NCI-H69 (cell line): ENCODE data around the gene MRPL19.
A peak's percentile ranks its signal among the peaks of the same experiment; 100 is the strongest.

ENCODE experiments used
- DNase-seq: peaks from one replicate; lab custom pipeline; 2025; lab: John Stamatoyannopoulos, UW

MRPL19 gene

DNA sequence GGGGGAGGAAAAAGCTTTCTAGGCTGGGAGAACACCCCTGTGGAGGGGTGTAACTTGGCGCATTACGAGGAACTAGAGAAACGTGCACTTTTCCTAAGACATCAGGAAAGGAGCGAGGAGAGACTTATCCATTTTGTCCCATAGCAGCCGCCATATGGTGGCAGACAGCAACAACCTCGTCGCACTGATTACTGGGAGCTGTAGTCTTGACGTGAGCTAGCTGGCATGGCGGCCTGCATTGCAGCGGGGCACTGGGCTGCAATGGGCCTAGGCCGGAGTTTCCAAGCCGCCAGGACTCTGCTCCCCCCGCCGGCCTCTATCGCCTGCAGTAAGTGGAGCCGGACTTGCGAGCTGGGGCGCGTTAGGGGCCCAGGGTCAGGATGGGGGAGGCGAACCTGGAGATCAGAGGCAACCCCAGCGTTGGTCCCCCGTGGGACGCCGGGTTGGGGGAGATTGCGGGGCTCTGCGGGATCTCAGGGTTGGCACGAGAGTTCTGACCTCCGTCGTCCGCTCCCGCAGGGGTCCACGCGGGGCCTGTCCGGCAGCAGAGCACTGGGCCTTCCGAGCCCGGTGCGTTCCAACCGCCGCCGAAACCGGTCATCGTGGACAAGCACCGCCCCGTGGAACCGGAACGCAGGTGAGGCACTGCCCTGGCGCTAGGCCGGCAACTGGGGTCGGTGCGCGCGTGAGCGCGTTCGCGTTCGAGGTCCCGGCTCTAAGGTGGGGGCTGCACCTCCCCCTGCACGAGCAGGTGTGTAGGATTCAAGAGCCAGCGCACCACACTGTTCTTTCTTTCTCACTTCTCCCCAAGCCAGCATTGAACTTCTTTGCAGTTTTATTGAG, at the start of gene MRPL19:
MRPL19 (plus strand) TSS at position 201 of the 843 bp plus-strand sequence; CDS start at position 226, 25 bp downstream.
- peak; percentile 88 for DNase-seq

DNA sequence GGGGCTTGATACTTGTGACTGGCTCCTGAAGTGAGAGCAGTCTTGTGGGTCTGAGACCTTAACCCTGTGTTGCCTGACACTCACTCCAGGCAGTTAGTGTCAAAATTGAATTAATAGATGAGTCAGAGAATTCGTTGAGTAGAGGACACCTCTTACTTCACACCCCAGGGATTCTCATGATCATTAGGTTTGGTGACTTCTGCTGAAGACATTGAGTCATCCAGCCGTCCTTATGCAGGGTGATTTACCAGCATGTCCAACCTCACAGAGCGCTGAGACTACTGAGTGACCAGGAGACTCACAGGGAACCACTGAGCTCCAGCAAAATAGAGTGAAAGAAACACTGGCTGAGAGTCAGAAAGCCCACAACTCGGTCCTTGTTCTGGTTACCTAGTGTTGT, 49.8 kb upstream of the MRPL19 start:
- DNase-seq: no peak

DNA sequence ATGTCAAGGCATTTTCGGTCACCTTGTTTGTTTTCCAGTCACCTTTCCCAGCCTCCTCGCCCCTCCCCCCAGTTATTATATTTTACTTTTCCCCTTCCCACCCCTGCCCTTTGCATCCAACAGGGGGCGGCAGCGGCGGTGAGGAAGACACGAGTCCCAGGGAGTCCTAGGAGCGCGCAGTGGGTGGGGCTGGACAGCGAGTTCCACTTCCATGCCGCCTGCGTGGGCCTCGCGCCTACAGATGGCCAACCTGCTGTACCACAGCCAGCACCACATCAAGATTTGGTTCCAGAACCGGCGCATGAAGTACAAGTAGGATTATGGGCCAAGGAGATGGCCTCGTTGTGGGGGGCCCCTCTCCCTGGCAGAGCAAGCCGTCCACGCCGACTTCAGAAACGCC, 48.6 kb upstream of the MRPL19 start:
- no peak for DNase-seq

DNA sequence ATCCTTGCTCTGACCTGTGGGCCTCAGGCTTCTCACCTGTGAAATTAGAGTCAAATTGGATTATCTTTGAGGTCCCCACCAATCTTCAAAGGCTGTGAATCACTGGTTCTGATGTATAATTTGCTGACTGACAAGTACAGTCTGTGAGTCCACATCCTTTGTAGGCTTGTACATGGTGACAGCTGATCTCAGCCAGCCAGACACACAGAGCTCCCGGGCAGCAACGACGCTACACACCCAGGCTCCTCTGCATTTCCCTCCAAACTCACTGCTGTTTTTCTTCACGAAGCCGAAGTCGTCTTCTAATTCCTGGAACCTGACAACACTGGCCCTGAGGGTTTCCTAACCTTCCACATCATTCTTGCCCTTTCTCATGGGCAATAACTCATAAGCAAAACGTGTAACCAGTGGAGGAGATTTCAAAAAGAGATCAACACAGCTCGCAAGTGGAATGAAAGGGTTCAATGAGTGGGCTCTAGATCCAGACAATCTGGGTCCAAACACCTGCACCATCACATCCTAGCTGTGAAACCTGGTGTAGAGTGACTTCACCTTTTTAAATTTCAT, 47.9 kb upstream of the MRPL19 start:
- DNase-seq: no peak

- no peak for DNase-seq
Measured at GRCh38 chr2:75600461-75601011, 46.0 kb upstream of the MRPL19 start.

DNA sequence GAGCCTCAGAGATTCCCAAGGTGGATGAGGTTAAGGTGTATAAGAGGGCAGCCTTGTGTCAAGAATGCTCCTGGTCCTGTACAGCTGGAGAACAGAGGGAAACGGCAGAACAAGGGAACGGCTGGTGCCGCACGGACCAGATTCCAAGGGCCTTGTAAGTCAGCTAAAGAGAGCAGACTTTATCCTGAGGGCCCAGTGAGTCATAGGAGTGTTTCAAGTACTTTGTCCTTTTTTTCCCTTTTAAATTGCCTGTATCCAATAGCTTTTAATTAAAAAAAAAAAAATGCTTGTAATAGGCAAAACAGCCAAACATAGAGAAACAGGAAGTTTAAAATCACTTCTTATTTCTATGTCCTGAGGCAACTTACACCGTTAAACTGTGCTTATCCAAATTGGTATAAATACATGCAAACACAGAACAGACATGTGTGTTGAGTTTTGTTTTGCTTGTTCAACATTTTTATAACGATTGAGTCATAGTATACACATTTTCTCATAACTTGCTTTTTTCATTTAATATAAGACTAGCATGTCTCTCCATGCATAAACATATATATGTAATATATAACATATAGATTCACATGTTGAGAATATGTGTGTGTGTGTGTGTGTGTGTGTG, 43.8 kb upstream of the MRPL19 start:
- DNase-seq: no peak

GRCh38 chr2:75603477-75603876, 43.1 kb upstream of the MRPL19 start:
- DNase-seq: no peak

DNA sequence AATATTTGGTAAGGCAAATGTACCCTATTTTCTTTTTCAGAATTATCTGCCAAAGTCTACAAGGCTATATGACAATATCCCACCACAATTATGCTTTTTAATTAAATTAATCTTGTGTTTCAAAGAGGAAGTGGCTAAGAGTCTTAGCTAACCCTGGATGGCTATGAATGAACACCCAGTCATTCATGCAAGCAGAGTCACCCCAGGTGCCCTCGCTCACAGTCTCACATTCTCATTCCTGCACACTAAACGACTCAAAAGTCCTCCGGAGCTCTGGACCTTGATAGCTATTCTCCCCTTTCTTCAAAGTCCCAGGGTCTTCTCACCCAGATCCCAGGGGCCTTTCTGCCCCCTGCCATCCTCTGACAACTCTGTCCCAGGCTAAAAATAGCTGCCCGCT, 42.1 kb upstream of the MRPL19 start:
- no peak for DNase-seq

GRCh38 chr2:75605770-75606529, 40.6 kb upstream of the MRPL19 start:
- DNase-seq: peak; percentile 7

DNA sequence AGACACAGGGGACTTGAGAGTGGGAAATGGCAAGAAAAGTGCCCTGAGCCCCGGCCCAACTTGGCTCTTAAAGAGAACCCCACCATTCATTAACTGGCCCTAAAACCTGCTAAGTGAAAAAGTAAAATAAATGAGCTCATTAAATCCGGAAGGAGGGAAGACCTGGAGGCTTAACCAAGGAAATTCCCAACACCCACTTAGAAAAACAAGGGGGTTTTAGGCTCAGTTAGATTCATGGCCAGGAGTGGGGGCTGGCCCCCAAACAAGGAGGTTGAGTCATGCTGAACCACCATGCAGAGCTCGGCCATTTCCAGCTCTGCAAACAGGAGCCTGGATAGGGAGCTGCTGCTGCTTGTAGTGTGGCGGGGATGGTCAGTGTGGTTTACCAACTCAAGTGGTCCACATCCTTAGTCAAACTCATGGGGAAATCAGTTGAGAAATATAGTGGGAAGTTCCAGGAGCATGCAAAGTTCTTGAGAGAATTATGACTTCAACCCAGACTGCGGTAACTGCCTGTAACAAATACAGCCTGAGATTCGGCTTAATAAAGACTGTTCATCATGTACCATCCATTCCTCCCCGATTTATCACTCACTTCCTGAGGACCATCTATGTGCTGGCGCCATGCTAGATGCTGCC, 39.7 kb upstream of the MRPL19 start:
- no peak for DNase-seq

DNA sequence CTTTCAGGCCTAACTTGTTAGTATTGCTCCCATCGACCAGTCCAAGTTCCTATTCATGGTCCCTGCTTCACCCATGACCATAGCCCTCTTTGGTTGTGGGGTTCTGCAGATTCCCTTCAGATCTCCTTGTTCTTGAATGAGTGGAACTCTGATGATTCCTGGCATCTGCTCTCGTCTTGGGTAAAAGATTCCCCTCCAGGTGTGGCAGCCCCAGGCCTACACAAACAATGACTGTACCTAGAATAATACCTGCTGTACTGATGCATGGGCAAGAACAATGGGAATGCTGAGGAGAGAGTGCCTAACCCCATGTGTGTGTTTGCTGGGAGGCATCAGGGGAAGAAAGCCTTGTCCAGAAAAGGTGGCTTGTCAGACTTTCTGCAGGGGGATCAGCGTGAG, 39.2 kb upstream of the MRPL19 start:
- peak; percentile 48 for DNase-seq

DNA sequence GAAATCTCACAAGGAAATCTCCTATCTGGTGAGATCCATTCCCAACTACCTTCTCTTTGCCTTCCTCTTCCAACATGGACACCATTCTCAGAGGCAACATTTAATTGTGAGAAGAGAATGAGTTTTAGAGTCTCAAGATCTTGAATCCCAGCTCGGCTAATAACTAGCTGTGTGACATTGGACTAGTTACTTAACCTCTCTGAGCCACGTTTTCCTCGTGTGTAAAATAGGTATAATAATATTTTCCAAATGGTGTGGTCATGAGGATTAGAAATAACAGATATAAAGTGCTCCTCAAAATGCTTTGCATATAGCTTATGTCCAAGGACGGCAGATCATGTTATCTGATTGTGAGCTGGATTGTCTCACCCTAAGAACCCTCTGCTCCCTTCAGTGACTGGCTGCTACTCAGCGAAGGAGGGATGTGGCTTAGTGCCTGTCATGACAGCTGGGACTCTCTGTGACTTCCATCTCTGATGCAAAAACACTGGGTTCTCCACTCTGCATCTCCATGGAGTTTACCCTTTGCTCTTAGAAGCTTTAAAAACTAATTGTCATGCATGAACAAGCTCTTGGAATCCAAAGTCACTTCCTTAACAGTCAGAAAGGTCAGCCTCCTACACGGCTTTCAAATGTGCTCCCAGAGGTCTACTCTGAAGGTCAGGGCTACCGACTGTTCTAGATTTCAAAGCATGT, 38.4 kb upstream of the MRPL19 start:
- DNase-seq: peak; percentile 26

DNA sequence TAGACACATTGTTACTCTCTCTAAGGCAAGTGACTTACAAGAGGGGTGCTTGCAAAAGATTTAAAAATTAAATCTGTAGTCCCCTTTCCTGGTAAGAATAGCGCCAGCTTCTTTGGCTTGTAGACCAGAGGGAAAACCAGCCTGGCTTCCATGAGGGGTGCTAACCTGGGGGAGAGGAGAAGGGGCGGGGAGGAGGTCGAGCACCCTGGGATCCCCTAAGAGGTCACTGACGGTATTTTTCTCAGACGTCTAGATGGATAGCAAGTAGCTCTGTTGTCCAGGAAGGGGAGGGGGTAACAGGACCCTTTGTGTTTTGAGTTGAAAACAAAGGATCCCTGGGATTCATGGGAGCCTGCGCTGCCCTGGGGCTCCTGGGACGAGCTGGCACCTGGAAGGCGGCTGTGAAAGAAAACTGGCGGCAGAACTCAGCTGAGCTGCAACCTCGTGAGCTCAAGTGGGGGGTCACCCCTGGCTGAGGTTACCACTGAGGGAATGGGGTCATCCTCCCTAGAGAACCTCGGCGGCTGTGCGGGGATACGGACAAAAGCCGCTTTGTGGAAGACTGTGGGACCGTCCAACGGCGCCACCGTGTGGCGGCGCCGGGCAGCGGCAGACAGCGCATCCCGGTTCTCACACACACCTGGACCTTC, 37.8 kb upstream of the MRPL19 start:
- peak; percentile 73 for DNase-seq

GRCh38 chr2:75609334-75609689, 37.3 kb upstream of the MRPL19 start:
- no peak for DNase-seq

GRCh38 chr2:75609937-75610508, 36.6 kb upstream of the MRPL19 start:
- no peak for DNase-seq

DNA sequence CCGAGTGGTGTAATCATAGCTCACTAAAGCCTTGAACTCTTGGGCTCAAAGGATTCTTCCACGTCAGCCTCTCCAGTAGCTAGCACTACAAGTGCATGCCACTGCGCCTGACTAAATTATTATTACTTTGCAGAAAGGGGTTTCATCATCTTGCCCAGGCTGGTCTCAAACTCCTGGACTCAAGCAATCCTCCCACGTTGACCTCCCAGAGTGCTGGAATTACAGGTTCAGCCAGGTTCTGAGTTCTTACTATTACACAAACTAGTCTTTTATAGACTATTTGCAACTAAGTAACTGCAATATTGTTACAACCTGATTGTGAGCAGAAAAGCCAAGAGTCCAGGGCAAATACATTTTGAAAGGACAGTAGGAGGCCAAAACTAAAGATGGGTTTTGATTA, 35.9 kb upstream of the MRPL19 start:
- DNase-seq: no peak

GRCh38 chr2:75612108-75612861, 34.3 kb upstream of the MRPL19 start:
- no peak for DNase-seq

DNA sequence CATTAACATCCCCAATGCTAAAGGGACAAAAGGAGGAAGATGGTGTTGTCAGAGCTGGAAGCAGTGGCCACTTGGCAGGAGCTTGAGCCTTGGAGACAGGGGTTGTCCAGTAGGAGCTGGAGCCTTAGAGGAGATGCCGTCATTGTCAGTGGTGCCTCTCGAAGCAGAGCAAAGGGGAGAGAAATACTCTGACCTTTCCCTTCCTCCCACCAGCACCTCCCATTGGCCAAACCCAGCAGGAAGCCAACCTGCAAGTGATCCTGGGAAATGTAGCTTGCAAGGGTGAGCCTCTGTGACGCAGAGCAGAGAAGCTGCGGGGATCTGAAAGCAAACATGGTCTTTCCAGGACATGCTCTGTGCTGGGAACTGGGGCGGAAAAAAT, 33.7 kb upstream of the MRPL19 start:
- DNase-seq: no peak

GRCh38 chr2:75614162-75614651, 32.4 kb upstream of the MRPL19 start:
- DNase-seq: no peak
